Smooth muscle cell (in vitro differentiated cells): ENCODE measurements around the gene MTHFSD. TPM values are rescaled to one million over a fixed set of nuclear protein-coding genes. Genes with fewer than 3 reads are reported as not detected.

ENCODE experiments used
- DNase-seq: peaks from one replicate; lab custom pipeline; 2025; ENCODE audit not compliant: unreplicated experiment; lab: John Stamatoyannopoulos, UW
- H2AFZ ChIP-seq: fragments of 200-600 bp; sonication (generic); 2 replicates; pipeline ENCODE4 v1.6.0; 2016; ENCODE audit warnings: antibody characterized with exemption, low read depth, mild to moderate bottlenecking
- H3F3A ChIP-seq: fragments of 200-600 bp; sonication (generic); 2 replicates; pipeline ENCODE4 v1.6.0; 2017; ENCODE audit warnings: antibody characterized with exemption, low read depth
- H3K27ac ChIP-seq: fragments of 200-600 bp; sonication (generic); 2 replicates; pipeline ENCODE4 v1.5.1; 2016; ENCODE audit warnings: low read depth, mild to moderate bottlenecking
- H3K27me3 ChIP-seq: fragments of 200-600 bp; sonication (generic); 2 replicates; pipeline ENCODE4 v1.6.1; 2016; ENCODE audit warnings: low read depth, mild to moderate bottlenecking
- H3K36me3 ChIP-seq: fragments of 200-600 bp; sonication (generic); 2 replicates; pipeline ENCODE4 v1.5.1; 2016; ENCODE audit warnings: low read depth
- H3K4me1 ChIP-seq: fragments of 200-600 bp; sonication (generic); 2 replicates; pipeline ENCODE4 v1.5.1; 2016; ENCODE audit warnings: low read depth
- H3K4me2 ChIP-seq: fragments of 200-600 bp; sonication (generic); 2 replicates; pipeline ENCODE4 v1.6.0; 2016; ENCODE audit warnings: mild to moderate bottlenecking
- H3K4me3 ChIP-seq: fragments of 200-600 bp; sonication (generic); 2 replicates; pipeline ENCODE4 v1.5.1; 2016; ENCODE audit warnings: mild to moderate bottlenecking
- H3K79me2 ChIP-seq: fragments of 200-600 bp; sonication (generic); 2 replicates; pipeline ENCODE4 v1.6.0; 2016; ENCODE audit warnings: low read depth, mild to moderate bottlenecking
- H3K9ac ChIP-seq: fragments of 200-600 bp; sonication (generic); 2 replicates; pipeline ENCODE4 v1.6.0; 2016; ENCODE audit warnings: low read depth
- H3K9me3 ChIP-seq: fragments of 200-600 bp; sonication (generic); replicated peaks from 2 replicates; pipeline ENCODE4 v1.5.1; 2016; ENCODE audit warnings: low read depth
- H4K20me1 ChIP-seq: fragments of 200-600 bp; sonication (generic); 2 replicates; pipeline ENCODE4 v1.6.0; 2016; ENCODE audit warnings: low read depth
- WGBS: methylation state at CpG from one replicate; pipeline ENCODE4 v1.1.7; 2016; ENCODE audit warnings: low lambda C conversion rate; 5-methylcytosine and 5-hydroxymethylcytosine counted together
- polyA plus RNA-seq: library from polyadenylated mRNA; unstranded; fragments of >200 nt; fragmentation: Nextera tagmentation; extraction: Ambion mirVana; gene quantifications from 2 replicates; pipeline ENCODE4 v1.2.1, GENCODE V29; 2016
- total RNA-seq: library from RNA; depleted of rRNA; stranded (reverse); fragments of >200 nt; gene quantifications from 2 replicates; pipeline ENCODE4 v1.2.3, GENCODE V29; 2014
- TF ChIP-seq, protein P1 (sequence below): fragments of 200-600 bp; sonication (generic); IDR thresholded peaks from 2 replicates; pipeline ENCODE4 v1.5.1; 2017; ENCODE audit warnings: borderline replicate concordance, mild to moderate bottlenecking, antibody characterized with exemption; ENCODE audit not compliant: insufficient read depth, poor library complexity, severe bottlenecking

MTHFSD gene
- total and polyA plus RNA-seq, 2 experiments from 2014 or later, result 13.3 to 23.0 TPM

DNA sequence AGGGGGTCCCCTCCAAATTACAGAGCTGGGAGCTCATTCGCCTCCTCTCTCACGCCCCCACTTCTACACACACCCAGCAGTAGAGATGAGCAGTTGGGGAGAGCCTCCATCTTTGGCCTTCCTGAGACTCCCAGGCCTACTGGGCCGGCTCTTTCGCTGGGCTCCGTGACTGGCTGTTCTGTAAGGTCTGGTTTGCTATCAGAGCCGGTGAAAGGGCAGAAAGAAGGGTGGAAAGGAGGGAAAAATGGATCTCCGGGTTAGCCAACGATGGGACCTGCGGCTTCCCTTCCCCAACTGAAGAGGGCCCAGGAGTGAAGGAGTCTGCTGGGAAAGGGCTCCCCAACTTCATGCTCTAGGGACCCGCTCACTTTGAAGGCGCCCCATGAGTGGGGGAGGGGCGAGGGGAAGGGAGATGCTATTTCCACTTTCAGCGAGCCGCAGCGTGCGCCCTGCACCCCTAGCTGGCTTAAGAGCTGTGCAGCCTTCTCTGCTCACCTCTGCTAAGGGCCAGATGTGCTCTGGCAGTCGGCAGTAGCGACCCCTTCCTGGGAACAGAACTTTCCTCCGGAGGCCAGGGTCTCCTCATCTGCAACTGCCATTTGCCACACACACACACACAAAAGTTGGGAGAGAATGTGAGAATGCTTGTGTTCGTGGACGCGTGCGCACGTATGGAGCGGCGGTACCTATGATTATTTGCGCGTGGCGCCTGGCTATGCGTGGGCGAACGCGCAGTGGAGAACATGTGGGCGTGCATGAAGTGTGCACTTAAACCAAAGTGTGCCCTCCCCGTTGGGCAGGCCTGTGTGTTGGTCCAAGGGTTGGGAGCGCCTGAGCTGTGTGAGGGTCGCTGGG lies 47.6 kb downstream of the MTHFSD start:
- DNase-seq, result no peak
- H3K9me3 ChIP-seq, result no peaks in the 10 kb centered on the region
- H3K9ac ChIP-seq, result no peak overlapping the region
- no peaks in the 10 kb centered on the region for H3K36me3 ChIP-seq
- WGBS, result 13% methylated on average over 35 of the region's 37 CpGs
- H3F3A ChIP-seq, result peaks cover 11% of the 10 kb centered on the region
- no peak overlapping the region for H3K27ac ChIP-seq
- H4K20me1 ChIP-seq, result peaks cover 19% of the 10 kb centered on the region
- peaks cover 7% of the 10 kb centered on the region for H3K4me1 ChIP-seq
- peak overlapping the region; percentile 89 for H3K4me2 ChIP-seq
- H2AFZ ChIP-seq, result no peak overlapping the region
- H3K4me3 ChIP-seq, result peak overlapping the region; percentile 73
- peaks cover 75% of the 10 kb centered on the region for H3K27me3 ChIP-seq
- peaks cover 19% of the 10 kb centered on the region for H3K79me2 ChIP-seq
- TF ChIP-seq, protein P1, sequence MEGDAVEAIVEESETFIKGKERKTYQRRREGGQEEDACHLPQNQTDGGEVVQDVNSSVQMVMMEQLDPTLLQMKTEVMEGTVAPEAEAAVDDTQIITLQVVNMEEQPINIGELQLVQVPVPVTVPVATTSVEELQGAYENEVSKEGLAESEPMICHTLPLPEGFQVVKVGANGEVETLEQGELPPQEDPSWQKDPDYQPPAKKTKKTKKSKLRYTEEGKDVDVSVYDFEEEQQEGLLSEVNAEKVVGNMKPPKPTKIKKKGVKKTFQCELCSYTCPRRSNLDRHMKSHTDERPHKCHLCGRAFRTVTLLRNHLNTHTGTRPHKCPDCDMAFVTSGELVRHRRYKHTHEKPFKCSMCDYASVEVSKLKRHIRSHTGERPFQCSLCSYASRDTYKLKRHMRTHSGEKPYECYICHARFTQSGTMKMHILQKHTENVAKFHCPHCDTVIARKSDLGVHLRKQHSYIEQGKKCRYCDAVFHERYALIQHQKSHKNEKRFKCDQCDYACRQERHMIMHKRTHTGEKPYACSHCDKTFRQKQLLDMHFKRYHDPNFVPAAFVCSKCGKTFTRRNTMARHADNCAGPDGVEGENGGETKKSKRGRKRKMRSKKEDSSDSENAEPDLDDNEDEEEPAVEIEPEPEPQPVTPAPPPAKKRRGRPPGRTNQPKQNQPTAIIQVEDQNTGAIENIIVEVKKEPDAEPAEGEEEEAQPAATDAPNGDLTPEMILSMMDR, result no peak

DNA sequence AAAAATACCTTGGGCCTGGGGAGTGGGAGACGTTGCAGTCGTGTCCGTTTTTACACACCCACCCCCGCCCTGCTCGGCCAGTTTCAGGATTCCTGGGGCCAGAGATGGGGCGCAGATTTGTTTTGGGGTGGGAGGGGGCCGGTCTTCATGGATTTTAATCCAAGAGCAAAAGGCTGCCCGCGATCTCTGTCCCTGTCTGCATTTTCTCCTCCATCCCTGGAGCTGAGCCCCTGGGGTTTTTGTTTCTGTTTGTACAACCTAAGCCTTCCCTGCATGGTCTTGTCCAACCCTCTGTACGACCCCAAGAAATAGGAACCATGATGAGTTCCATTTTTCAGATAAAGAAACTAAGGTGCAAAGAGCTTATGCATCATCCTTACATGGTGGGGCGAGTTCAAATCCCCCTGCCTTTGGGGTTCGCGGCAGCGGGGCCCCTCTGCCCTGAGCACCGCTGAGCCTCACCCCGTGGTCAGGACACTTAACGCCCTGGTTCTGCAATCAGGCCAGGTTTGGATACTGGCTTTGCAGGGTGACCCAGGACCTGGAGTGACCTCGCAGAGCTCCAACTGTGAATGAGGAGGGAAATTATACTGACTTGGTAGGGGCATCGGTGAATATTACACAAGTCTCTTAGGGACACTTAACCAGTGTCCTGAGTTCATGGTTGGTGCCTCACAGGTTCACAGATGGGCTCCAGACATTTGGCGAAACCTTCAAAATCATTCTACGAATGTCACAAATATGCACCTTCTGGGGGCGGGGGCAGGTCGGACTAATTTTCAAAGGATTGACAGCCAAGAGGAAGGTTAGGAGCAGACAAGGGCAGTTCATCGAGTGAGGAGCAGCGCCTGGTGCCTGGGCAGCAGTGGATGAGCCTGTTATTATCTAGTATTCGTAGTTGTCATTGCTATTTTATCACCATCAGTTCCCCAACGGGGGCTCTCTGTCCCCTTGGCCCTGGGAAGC lies 48.9 kb downstream of the MTHFSD start:
- Histone ChIP-seq H3K4me2 (peak overlapping the region; percentile 89), H3K36me3 (no peaks in the 10 kb centered on the region), H3K27ac (no peak overlapping the region), H2AFZ (no peak overlapping the region), H3F3A (peaks cover 11% of the 10 kb centered on the region), H3K9me3 (no peaks in the 10 kb centered on the region), H3K4me1 (peaks cover 7% of the 10 kb centered on the region), H3K4me3 (peak overlapping the region; percentile 73), H3K79me2 (peaks cover 7% of the 10 kb centered on the region), H3K9ac (no peak overlapping the region), H4K20me1 (peaks cover 7% of the 10 kb centered on the region), H3K27me3 (peaks cover 80% of the 10 kb centered on the region)
- DNase-seq, result no peak
- TF ChIP-seq, protein P1, result no peak
- WGBS, result 21% methylated on average over 27 of the region's 27 CpGs

DNA sequence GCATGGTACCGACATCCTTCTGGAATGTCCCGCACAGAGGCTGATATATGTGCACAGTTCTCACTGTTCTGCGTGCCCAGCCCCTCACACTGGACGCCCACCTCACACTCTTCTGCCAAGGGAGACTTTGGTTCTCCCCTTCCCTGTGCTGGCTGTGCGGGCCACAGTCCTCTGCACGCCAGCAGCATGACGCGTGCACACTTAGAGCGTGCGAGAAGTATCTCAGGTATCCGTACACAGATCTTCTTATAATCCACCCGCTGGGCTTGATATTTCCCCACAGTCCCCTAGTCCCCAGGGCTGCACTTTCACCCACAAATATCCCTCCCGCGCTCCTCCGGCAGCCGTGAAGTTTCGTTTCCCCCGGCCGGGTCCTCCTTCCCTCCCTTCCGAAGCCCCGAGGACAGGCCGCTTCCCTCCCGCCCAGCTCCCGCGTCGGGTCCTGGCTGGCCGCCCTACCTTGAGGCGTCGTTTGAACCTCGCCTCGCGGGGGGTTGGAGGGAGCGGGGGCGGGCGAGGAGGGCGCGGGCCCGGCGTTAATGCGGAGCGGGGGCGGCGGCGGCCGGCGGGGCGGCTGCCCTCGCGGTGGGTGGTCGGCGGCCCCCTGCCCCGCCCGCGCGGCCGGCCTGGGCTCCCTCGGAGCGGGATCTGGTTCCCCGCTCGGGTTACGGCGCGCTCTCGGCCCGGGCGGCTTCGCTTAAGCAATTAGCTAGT lies 49.7 kb downstream of the MTHFSD start:
- H3K27me3 ChIP-seq, result peaks cover 88% of the 10 kb centered on the region
- no peaks in the 10 kb centered on the region for H3K36me3 ChIP-seq
- H3F3A ChIP-seq, result peaks cover 11% of the 10 kb centered on the region
- H3K4me3 ChIP-seq, result peak overlapping the region; percentile 73
- H2AFZ ChIP-seq, result no peak overlapping the region
- no peaks in the 10 kb centered on the region for H3K9me3 ChIP-seq
- H3K79me2 ChIP-seq, result no peaks in the 10 kb centered on the region
- TF ChIP-seq, protein P1, result no peak
- H3K4me2 ChIP-seq, result peak overlapping the region; percentile 89
- H3K27ac ChIP-seq, result no peak overlapping the region
- no peak for DNase-seq
- peaks cover 7% of the 10 kb centered on the region for H3K4me1 ChIP-seq
- 9% methylated on average over 20 of the region's 67 CpGs for WGBS
- H3K9ac ChIP-seq, result no peak overlapping the region
- H4K20me1 ChIP-seq, result peaks cover 3% of the 10 kb centered on the region
